Measurements from ENCODE around the gene PRC1.
"Not testable (repeated sequence)": the region's sequence is repeated elsewhere in the genome, so short reads cannot be mapped to it uniquely, and the experiment has no call there.

Gene PRC1

GRCh38 chr15:90931828-90932659, 62.3 kb downstream of the PRC1 start, which contains the start of gene HDDC3:
Gene HDDC3, minus strand, starts transcription at chr15:90932549. Its CDS starts 9 bp downstream, at chr15:90932540.
- DNase-seq, result peak; percentile 94

GRCh38 chr15:90931575-90931827, 62.8 kb downstream of the PRC1 start:
- DNase-seq, result no peak

GRCh38 chr15:90930861-90931574, 63.3 kb downstream of the PRC1 start:
- no peak for DNase-seq

- no peak for DNase-seq
Observed at GRCh38 chr15:90929246-90930019, 64.9 kb downstream of the PRC1 start.

- not testable (repeated sequence) for DNase-seq
Observed at GRCh38 chr15:90928106-90928505, 66.2 kb downstream of the PRC1 start.

GRCh38 chr15:90926766-90927165, 67.6 kb downstream of the PRC1 start:
- not testable (repeated sequence) for DNase-seq

- DNase-seq, result no peak
Observed at GRCh38 chr15:90924375-90924774, 70.0 kb downstream of the PRC1 start.

GRCh38 chr15:90922712-90923322, 71.5 kb downstream of the PRC1 start:
- not testable (repeated sequence) for DNase-seq

GRCh38 chr15:90921887-90922286, 72.4 kb downstream of the PRC1 start:
- no peak for DNase-seq

- DNase-seq, result no peak
Observed at GRCh38 chr15:90918835-90919234, 75.5 kb downstream of the PRC1 start.

- DNase-seq, result no peak
Observed at GRCh38 chr15:90918034-90918788, 76.1 kb downstream of the PRC1 start.

GRCh38 chr15:90917569-90917968, 76.8 kb downstream of the PRC1 start:
- no peak for DNase-seq

GRCh38 chr15:90916461-90916860, 77.9 kb downstream of the PRC1 start:
- DNase-seq, result no peak

Measured in islet precursor cell (in vitro differentiated cells).